ENCODE measurements around the gene CBX1. TPM values are rescaled to one million over a fixed set of nuclear protein-coding genes. Genes with fewer than 3 reads are reported as not detected.

CBX1 gene
- total RNA-seq, 2 donors from 2014 or later: 173 to 230 TPM

DNA sequence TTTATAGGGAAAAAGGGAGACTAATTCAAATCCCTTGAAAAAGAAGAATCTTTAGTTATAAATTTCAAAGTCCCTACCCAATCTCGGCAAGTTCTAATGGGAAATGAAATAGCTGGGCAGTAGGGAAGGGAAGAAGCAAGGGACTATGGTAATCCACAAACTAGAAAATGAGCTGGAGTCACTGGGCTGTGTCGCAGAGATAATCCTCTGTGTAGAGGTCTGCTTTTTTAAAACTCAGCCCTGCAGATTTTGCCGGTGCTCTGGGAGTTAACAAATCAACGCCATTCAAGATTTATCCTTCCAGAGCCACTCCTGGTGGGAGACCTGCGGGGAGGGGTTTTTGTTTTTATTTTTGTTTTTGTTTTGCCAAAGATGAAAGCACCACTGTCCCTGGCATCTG lies 27.1 kb upstream of the CBX1 start:
- Mint-ChIP-seq H3K9me3 (no peaks in the 10 kb centered on the region), H3K4me3 (no peak overlapping the region), H3K27ac (no peak overlapping the region), H3K4me1 (peaks cover 9% of the 10 kb centered on the region), H3K27me3 (ENCODE audit: insufficient read depth) (peaks cover 2% of the 10 kb centered on the region), H3K36me3 (ENCODE audit: low read depth) (peaks cover 7% of the 10 kb centered on the region)
- no peaks in the 10 kb centered on the region for H3K9me3 ChIP-seq (ENCODE audit: control insufficient read depth, low read length)
- H3K9ac ChIP-seq (ENCODE audit: extremely low read depth, low read length, poor library complexity, severe bottlenecking): no peak overlapping the region
- H3K27ac ChIP-seq (ENCODE audit: low read depth, low read length): no peak overlapping the region
- no peaks in the 10 kb centered on the region for H3K4me1 ChIP-seq (ENCODE audit: control insufficient read depth, insufficient read depth, low read length)
- DNase-seq: no peak
- H3K36me3 ChIP-seq (ENCODE audit: control insufficient read depth, insufficient read depth, low read length): peaks cover 5% of the 10 kb centered on the region
- no peak overlapping the region for H3K4me3 ChIP-seq (ENCODE audit: low read length)
- H3K27me3 ChIP-seq (ENCODE audit: control insufficient read depth, insufficient read depth, low read length, poor library complexity, severe bottlenecking): no peaks in the 10 kb centered on the region
- 60 to 68% methylated on average over 4 to 5 of the region's 5 CpGs for WGBS, 2 experiments (ENCODE audit: insufficient coverage in 1 of 2, insufficient read length in 1 of 2)
- TF ChIP-seq, protein P1, sequence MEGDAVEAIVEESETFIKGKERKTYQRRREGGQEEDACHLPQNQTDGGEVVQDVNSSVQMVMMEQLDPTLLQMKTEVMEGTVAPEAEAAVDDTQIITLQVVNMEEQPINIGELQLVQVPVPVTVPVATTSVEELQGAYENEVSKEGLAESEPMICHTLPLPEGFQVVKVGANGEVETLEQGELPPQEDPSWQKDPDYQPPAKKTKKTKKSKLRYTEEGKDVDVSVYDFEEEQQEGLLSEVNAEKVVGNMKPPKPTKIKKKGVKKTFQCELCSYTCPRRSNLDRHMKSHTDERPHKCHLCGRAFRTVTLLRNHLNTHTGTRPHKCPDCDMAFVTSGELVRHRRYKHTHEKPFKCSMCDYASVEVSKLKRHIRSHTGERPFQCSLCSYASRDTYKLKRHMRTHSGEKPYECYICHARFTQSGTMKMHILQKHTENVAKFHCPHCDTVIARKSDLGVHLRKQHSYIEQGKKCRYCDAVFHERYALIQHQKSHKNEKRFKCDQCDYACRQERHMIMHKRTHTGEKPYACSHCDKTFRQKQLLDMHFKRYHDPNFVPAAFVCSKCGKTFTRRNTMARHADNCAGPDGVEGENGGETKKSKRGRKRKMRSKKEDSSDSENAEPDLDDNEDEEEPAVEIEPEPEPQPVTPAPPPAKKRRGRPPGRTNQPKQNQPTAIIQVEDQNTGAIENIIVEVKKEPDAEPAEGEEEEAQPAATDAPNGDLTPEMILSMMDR (conservative IDR thresholded peaks at IDR 0.05): no peak

DNA sequence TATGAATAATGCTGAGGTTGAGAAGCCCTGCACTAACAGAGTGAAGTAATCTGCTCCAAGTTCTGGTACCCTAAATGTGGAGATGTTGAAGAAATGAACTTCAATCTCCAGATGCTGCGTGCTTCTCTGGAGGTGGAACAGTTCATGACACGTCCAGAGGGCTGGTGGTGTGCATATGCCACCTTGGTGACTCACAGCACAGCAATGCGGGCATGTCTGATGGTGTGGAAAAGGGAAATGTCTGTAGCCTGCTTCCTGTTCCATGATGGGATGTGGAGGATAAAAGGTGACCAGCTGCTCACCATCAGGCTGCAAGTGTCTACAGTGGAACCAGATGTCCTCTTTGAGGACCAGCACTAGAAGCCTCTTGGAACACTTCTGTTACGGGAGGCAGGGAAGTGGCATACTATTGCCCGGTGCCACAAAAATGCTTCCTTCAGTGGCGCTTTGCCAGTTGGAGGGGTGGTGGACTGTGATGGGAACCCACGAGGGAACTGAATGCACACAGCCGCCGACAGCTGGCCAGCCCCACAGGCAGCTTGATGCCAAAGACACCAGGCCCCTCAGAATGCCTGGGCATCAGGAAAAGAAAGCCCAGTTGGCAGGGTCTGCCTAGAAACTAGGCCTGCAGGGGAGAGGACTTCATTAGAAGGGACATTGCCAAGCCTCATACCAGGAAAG lies 26.2 kb upstream of the CBX1 start:
- Histone ChIP-seq H3K36me3 (ENCODE audit: control insufficient read depth, insufficient read depth, low read length) (peaks cover 8% of the 10 kb centered on the region), H3K27ac (ENCODE audit: low read depth, low read length) (no peak overlapping the region), H3K4me1 (ENCODE audit: control insufficient read depth, insufficient read depth, low read length) (no peaks in the 10 kb centered on the region), H3K4me3 (ENCODE audit: low read length) (no peak overlapping the region), H3K9me3 (ENCODE audit: control insufficient read depth, low read length) (no peaks in the 10 kb centered on the region), H3K9ac (ENCODE audit: extremely low read depth, low read length, poor library complexity, severe bottlenecking) (no peak overlapping the region), H3K27me3 (ENCODE audit: control insufficient read depth, insufficient read depth, low read length, poor library complexity, severe bottlenecking) (no peaks in the 10 kb centered on the region)
- H3K4me1 Mint-ChIP-seq: peaks cover 9% of the 10 kb centered on the region
- peak; percentile 41 for DNase-seq
- H3K27me3 Mint-ChIP-seq (ENCODE audit: insufficient read depth): no peaks in the 10 kb centered on the region
- no peaks in the 10 kb centered on the region for H3K9me3 Mint-ChIP-seq
- H3K4me3 Mint-ChIP-seq: no peak overlapping the region
- H3K27ac Mint-ChIP-seq: no peak overlapping the region
- 90 to 97% methylated on average over 7 to 9 of the region's 9 CpGs for WGBS, 2 experiments (ENCODE audit: insufficient coverage in 1 of 2, insufficient read length in 1 of 2)
- TF ChIP-seq, protein P1 (conservative IDR thresholded peaks at IDR 0.05): no peak
- peaks cover 14% of the 10 kb centered on the region for H3K36me3 Mint-ChIP-seq (ENCODE audit: low read depth)

DNA sequence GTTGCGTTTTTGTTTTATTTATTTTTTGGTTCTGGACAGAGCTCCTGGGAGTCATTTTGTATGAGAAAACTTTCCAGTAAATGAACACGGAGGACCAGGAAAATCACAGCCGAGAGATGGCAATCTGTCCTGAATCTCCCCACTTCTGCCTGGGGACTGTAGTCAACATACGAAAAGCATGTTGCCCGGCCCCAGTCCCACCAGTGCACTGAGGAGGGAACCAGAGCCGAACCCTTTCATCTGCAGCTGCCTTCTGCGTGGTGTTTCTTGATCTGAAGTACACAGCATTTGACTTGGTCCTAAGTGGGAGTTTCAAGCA lies 25.2 kb upstream of the CBX1 start:
- H3K9me3 ChIP-seq (ENCODE audit: control insufficient read depth, low read length): no peaks in the 10 kb centered on the region
- H3K4me3 ChIP-seq (ENCODE audit: low read length): no peak overlapping the region
- H3K9ac ChIP-seq (ENCODE audit: extremely low read depth, low read length, poor library complexity, severe bottlenecking): no peak overlapping the region
- H3K9me3 Mint-ChIP-seq: no peaks in the 10 kb centered on the region
- H3K36me3 Mint-ChIP-seq (ENCODE audit: low read depth): peaks cover 22% of the 10 kb centered on the region
- no peak overlapping the region for H3K4me3 Mint-ChIP-seq
- H3K27ac ChIP-seq (ENCODE audit: low read depth, low read length): no peak overlapping the region
- H3K27ac Mint-ChIP-seq: peak overlapping the region; percentile 21
- no peaks in the 10 kb centered on the region for H3K4me1 ChIP-seq (ENCODE audit: control insufficient read depth, insufficient read depth, low read length)
- TF ChIP-seq, protein P1 (conservative IDR thresholded peaks at IDR 0.05): no peak
- peaks cover 18% of the 10 kb centered on the region for H3K36me3 ChIP-seq (ENCODE audit: control insufficient read depth, insufficient read depth, low read length)
- DNase-seq: peak; percentile 34
- H3K27me3 ChIP-seq (ENCODE audit: control insufficient read depth, insufficient read depth, low read length, poor library complexity, severe bottlenecking): no peaks in the 10 kb centered on the region
- peaks cover 9% of the 10 kb centered on the region for H3K4me1 Mint-ChIP-seq
- WGBS, 2 experiments (ENCODE audit: insufficient coverage in 1 of 2, insufficient read length in 1 of 2): 89 to 94% methylated on average over 7 of the region's 7 CpGs
- H3K27me3 Mint-ChIP-seq (ENCODE audit: insufficient read depth): no peaks in the 10 kb centered on the region
